ENCODE data around the gene IRF3.
"Not testable (repeated sequence)": the region's sequence is repeated elsewhere in the genome, so short reads cannot be mapped to it uniquely, and the experiment has no call there.

The IRF3 gene

GRCh38 chr19:49636233-49636932 lies 29.3 kb downstream of the IRF3 start:
- no peak for TF ChIP-seq CTCF (IDR thresholded peaks at IDR 0.05; ENCODE audit: low read depth, low read length)

GRCh38 chr19:49635530-49636232 lies 30.0 kb downstream of the IRF3 start:
- H3K4me3 ChIP-seq (ENCODE audit: low read depth, low read length), result no peak overlapping the region
- TF ChIP-seq CTCF (IDR thresholded peaks at IDR 0.05; ENCODE audit: low read depth, low read length), result no peak

More at GRCh38 chr19:49636233-49636932, 29.3 kb downstream of the IRF3 start:
- H3K4me3 ChIP-seq (ENCODE audit: low read depth, low read length), result no peak overlapping the region

GRCh38 chr19:49633273-49633672 lies 32.4 kb downstream of the IRF3 start:
- H3K4me3 ChIP-seq (ENCODE audit: low read depth, low read length), result not testable (repeated sequence)

- TF ChIP-seq CTCF (IDR thresholded peaks at IDR 0.05; ENCODE audit: low read depth, low read length), result no peak
- H3K4me3 ChIP-seq (ENCODE audit: low read depth, low read length), result no peak overlapping the region
Measured at GRCh38 chr19:49632576-49632975, 33.1 kb downstream of the IRF3 start.

GRCh38 chr19:49631610-49632192 lies 34.0 kb downstream of the IRF3 start:
- no peak overlapping the region for H3K4me3 ChIP-seq (ENCODE audit: low read depth, low read length)
- no peak for TF ChIP-seq CTCF (IDR thresholded peaks at IDR 0.05; ENCODE audit: low read depth, low read length)

- no peak overlapping the region for H3K4me3 ChIP-seq (ENCODE audit: low read depth, low read length)
- TF ChIP-seq CTCF (IDR thresholded peaks at IDR 0.05; ENCODE audit: low read depth, low read length), result no peak
Measured at GRCh38 chr19:49631014-49631588, 34.6 kb downstream of the IRF3 start.

- no peak for TF ChIP-seq CTCF (IDR thresholded peaks at IDR 0.05; ENCODE audit: low read depth, low read length)
- no peak overlapping the region for H3K4me3 ChIP-seq (ENCODE audit: low read depth, low read length)
Measured at GRCh38 chr19:49629659-49630058, 36.0 kb downstream of the IRF3 start.
